HEK293 (cell line): ENCODE data around the gene NFATC3.

Experiments
- BCL11A ChIP-seq: fragments of 450-650 bp; formaldehyde crosslinking; IDR thresholded peaks from 2 replicates; pipeline ENCODE4 v1.5.1; 2016; ENCODE audit warnings: low read depth, missing biosample characterization, missing genetic modification characterization
- GLI2 ChIP-seq: fragments of 450-650 bp; formaldehyde crosslinking; IDR thresholded peaks from 2 replicates; pipeline ENCODE4; 2017; ENCODE audit warnings: missing biosample characterization, missing genetic modification characterization, low read depth, borderline replicate concordance
- GLIS2 ChIP-seq: fragments of 450-650 bp; formaldehyde crosslinking; IDR thresholded peaks from 2 replicates; pipeline ENCODE4 v1.5.1; 2016; ENCODE audit warnings: missing biosample characterization, missing genetic modification characterization
- HOXA7 ChIP-seq: sonication (generic); formaldehyde crosslinking; IDR thresholded peaks from 2 replicates; pipeline ENCODE4 v1.8.1; 2022; ENCODE audit warnings: missing genetic modification reagents, borderline replicate concordance
- IKZF3 ChIP-seq: fragments of 450-650 bp; IDR thresholded peaks from 2 replicates; pipeline ENCODE4 v1.5.0; 2018; ENCODE audit warnings: missing biosample characterization, mild to moderate bottlenecking, missing genetic modification characterization, moderate library complexity
- REPIN1 ChIP-seq: fragments of 450-650 bp; formaldehyde crosslinking; IDR thresholded peaks from 2 replicates; pipeline ENCODE4 v1.5.1; 2017; ENCODE audit warnings: missing biosample characterization, missing genetic modification characterization, low read depth
- SP2 ChIP-seq: fragments of 450-650 bp; formaldehyde crosslinking; IDR thresholded peaks from 2 replicates; pipeline ENCODE4 v1.5.1; 2016; ENCODE audit warnings: missing biosample characterization, missing genetic modification characterization
- TRIM28 ChIP-seq: IDR thresholded peaks from 2 replicates; pipeline ENCODE4 v1.6.1; 2011; ENCODE audit warnings: low read length, control low read depth, borderline replicate concordance
- ZBTB7A ChIP-seq: fragments of 450-650 bp; formaldehyde crosslinking; IDR thresholded peaks from 2 replicates; pipeline ENCODE4 v1.5.1; 2016; ENCODE audit warnings: low read depth, missing biosample characterization, missing genetic modification characterization
- ZFP3 ChIP-seq: fragments of 450-650 bp; formaldehyde crosslinking; IDR thresholded peaks from 2 replicates; pipeline ENCODE4 v1.5.1; 2016; ENCODE audit warnings: low read depth, missing biosample characterization, missing genetic modification characterization
- ZNF10 ChIP-seq: fragments of 450-650 bp; formaldehyde crosslinking; IDR thresholded peaks from 2 replicates; pipeline ENCODE4 v1.5.1; 2017; ENCODE audit warnings: missing biosample characterization, missing genetic modification characterization
- ZNF121 ChIP-seq: fragments of 450-650 bp; formaldehyde crosslinking; IDR thresholded peaks from 2 replicates; pipeline ENCODE4 v1.5.1; 2016; ENCODE audit warnings: missing biosample characterization, missing genetic modification characterization
- ZNF175 ChIP-seq: fragments of 450-650 bp; formaldehyde crosslinking; IDR thresholded peaks from 2 replicates; pipeline ENCODE4 v1.5.1; 2016; ENCODE audit warnings: missing biosample characterization, missing genetic modification characterization
- ZNF202 ChIP-seq: fragments of 450-650 bp; formaldehyde crosslinking; IDR thresholded peaks from 2 replicates; pipeline ENCODE4 v1.5.1; 2016; ENCODE audit warnings: missing biosample characterization, missing genetic modification characterization, borderline replicate concordance
- ZNF23 ChIP-seq: fragments of 450-650 bp; formaldehyde crosslinking; IDR thresholded peaks from 2 replicates; pipeline ENCODE4 v1.5.1; 2016; ENCODE audit warnings: missing biosample characterization, missing genetic modification characterization, borderline replicate concordance
- ZNF248 ChIP-seq: fragments of 450-650 bp; formaldehyde crosslinking; IDR thresholded peaks from 2 replicates; pipeline ENCODE4 v1.5.1; 2017; ENCODE audit warnings: missing biosample characterization, missing genetic modification characterization
- ZNF366 ChIP-seq: fragments of 450-650 bp; formaldehyde crosslinking; conservative IDR thresholded peaks from 2 replicates; pipeline ENCODE4 v1.5.1; 2016; ENCODE audit warnings: missing biosample characterization, missing genetic modification characterization
- ZNF473 ChIP-seq: fragments of 450-650 bp; formaldehyde crosslinking; IDR thresholded peaks from 2 replicates; pipeline ENCODE4 v1.5.1; 2017; ENCODE audit warnings: missing biosample characterization, missing genetic modification characterization
- ZNF529 ChIP-seq: fragments of 450-650 bp; formaldehyde crosslinking; IDR thresholded peaks from 2 replicates; pipeline ENCODE4 v1.5.1; 2017; ENCODE audit warnings: missing genetic modification characterization, missing biosample characterization; ENCODE audit not compliant: insufficient replicate concordance
- ZNF530 ChIP-seq: fragments of 450-650 bp; formaldehyde crosslinking; IDR thresholded peaks from 2 replicates; pipeline ENCODE4 v1.5.1; 2016; ENCODE audit warnings: low read depth, missing biosample characterization, missing genetic modification characterization
- ZNF544 ChIP-seq: fragments of 450-650 bp; formaldehyde crosslinking; IDR thresholded peaks from 2 replicates; pipeline ENCODE4 v1.5.0; 2017; ENCODE audit warnings: missing biosample characterization, missing genetic modification characterization
- ZNF560 ChIP-seq: fragments of 450-650 bp; formaldehyde crosslinking; IDR thresholded peaks from 2 replicates; pipeline ENCODE4 v1.5.1; 2017; ENCODE audit warnings: missing biosample characterization, missing genetic modification characterization, borderline replicate concordance
- ZNF596 ChIP-seq: fragments of 450-650 bp; IDR thresholded peaks from 2 replicates; pipeline ENCODE4 v1.5.0; 2018; ENCODE audit warnings: missing biosample characterization, mild to moderate bottlenecking, missing genetic modification characterization, moderate library complexity
- ZNF654 ChIP-seq: fragments of 450-650 bp; formaldehyde crosslinking; IDR thresholded peaks from 2 replicates; pipeline ENCODE4 v1.5.1; 2016; ENCODE audit warnings: low read depth, missing biosample characterization, missing genetic modification characterization
- ZNF670 ChIP-seq: fragments of 450-650 bp; formaldehyde crosslinking; IDR thresholded peaks from 2 replicates; pipeline ENCODE4 v1.5.1; 2016; ENCODE audit warnings: missing biosample characterization, missing genetic modification characterization, low read depth
- TF ChIP-seq, protein P1 (sequence below): fragments of 450-650 bp; formaldehyde crosslinking; IDR thresholded peaks from 2 replicates; pipeline ENCODE4 v1.5.1; 2016; ENCODE audit warnings: missing biosample characterization, missing genetic modification characterization
- TF ChIP-seq, protein P2 (sequence below): fragments of 450-650 bp; IDR thresholded peaks from 2 replicates; pipeline ENCODE4 v1.5.1; 2018; ENCODE audit warnings: missing biosample characterization, missing genetic modification characterization
- TF ChIP-seq, protein P3 (sequence below): fragments of 450-650 bp; formaldehyde crosslinking; IDR thresholded peaks from 2 replicates; pipeline ENCODE4 v1.5.1; 2016; ENCODE audit warnings: missing biosample characterization, missing genetic modification characterization
- TF ChIP-seq, protein P4 (sequence below): fragments of 450-650 bp; formaldehyde crosslinking; IDR thresholded peaks from 2 replicates; pipeline ENCODE4 v1.5.1; 2017; ENCODE audit warnings: missing biosample characterization, missing genetic modification characterization
- TF ChIP-seq, protein P5 (sequence below): fragments of 450-650 bp; formaldehyde crosslinking; IDR thresholded peaks from 2 replicates; pipeline ENCODE4 v1.5.1; 2017; ENCODE audit warnings: missing biosample characterization, mild to moderate bottlenecking, missing genetic modification characterization, moderate library complexity

The NFATC3 gene

DNA sequence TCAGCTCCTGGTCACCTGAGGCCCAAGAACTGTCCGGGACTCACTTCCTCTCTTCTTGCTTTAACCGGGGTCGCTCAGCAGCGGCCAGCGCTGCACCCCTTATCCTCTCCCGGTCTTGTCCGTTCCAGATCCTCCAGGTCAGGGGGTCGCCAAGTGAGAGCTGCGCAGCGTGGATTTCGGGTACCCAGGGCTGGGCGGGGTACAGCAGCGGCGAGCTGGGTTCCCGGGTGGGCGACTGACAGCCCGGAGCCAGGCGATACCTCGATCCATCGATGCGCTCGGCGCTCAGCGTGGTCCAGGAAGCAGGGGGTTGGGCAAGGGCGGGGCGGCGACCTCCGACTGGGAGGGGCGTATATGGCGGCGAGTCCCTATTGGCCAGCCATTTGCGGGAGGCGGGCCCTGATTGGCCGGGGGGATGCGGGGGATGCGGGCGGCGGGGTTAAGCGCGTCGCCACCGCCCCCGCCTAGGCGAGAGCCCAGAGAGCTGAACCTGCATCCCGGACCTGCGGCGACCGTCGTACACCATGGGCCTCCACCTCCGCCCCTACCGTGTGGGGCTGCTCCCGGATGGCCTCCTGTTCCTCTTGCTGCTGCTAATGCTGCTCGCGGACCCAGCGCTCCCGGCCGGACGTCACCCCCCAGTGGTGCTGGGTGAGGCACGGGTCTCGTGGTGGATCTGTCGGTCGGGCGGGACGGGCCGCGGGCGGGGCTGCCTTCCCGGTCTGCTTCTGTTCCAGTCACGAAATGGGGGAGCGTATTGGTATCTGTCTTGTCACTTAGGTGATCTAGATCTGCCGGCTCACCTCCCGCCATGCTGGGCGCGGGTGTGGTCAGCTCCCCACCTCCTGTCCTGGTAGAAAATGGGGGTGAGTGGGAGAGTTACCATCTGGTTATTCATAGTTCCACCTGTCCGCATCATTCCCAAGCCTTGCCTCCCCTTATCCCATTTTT is 160.0 kb downstream of the NFATC3 start, which contains the start of gene PLA2G15 (continued):
- no peak for TF ChIP-seq ZNF366 (tag by site-specific recombination)
- no peak for TF ChIP-seq ZNF23 (tag by site-specific recombination)
- no peak for TF ChIP-seq TRIM28
- TF ChIP-seq, protein P1, sequence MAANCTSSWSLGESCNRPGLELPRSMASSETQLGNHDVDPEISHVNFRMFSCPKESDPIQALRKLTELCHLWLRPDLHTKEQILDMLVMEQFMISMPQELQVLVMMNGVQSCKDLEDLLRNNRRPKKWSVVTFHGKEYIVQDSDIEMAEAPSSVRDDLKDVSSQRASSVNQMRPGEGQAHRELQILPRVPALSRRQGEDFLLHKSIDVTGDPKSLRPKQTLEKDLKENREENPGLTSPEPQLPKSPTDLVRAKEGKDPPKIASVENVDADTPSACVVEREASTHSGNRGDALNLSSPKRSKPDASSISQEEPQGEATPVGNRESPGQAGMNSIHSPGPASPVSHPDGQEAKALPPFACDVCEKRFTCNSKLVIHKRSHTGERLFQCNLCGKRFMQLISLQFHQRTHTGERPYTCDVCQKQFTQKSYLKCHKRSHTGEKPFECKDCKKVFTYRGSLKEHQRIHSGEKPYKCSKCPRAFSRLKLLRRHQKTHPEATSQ (tag by site-specific recombination), result no peak
- no peak for TF ChIP-seq HOXA7 (CRISPR knock-in tag)
- no peak for TF ChIP-seq ZNF175 (tag by site-specific recombination)
- no peak for TF ChIP-seq ZNF529 (tag by site-specific recombination)
- peak; percentile 91 for TF ChIP-seq GLIS2
- TF ChIP-seq, protein P2, sequence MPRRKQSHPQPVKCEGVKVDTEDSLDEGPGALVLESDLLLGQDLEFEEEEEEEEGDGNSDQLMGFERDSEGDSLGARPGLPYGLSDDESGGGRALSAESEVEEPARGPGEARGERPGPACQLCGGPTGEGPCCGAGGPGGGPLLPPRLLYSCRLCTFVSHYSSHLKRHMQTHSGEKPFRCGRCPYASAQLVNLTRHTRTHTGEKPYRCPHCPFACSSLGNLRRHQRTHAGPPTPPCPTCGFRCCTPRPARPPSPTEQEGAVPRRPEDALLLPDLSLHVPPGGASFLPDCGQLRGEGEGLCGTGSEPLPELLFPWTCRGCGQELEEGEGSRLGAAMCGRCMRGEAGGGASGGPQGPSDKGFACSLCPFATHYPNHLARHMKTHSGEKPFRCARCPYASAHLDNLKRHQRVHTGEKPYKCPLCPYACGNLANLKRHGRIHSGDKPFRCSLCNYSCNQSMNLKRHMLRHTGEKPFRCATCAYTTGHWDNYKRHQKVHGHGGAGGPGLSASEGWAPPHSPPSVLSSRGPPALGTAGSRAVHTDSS (tag by site-specific recombination), result no peak
- TF ChIP-seq GLI2 (tag by site-specific recombination), result no peak
- no peak for TF ChIP-seq ZNF654 (tag by site-specific recombination)
- TF ChIP-seq ZNF596 (tag by site-specific recombination), result no peak
- TF ChIP-seq, protein P3, sequence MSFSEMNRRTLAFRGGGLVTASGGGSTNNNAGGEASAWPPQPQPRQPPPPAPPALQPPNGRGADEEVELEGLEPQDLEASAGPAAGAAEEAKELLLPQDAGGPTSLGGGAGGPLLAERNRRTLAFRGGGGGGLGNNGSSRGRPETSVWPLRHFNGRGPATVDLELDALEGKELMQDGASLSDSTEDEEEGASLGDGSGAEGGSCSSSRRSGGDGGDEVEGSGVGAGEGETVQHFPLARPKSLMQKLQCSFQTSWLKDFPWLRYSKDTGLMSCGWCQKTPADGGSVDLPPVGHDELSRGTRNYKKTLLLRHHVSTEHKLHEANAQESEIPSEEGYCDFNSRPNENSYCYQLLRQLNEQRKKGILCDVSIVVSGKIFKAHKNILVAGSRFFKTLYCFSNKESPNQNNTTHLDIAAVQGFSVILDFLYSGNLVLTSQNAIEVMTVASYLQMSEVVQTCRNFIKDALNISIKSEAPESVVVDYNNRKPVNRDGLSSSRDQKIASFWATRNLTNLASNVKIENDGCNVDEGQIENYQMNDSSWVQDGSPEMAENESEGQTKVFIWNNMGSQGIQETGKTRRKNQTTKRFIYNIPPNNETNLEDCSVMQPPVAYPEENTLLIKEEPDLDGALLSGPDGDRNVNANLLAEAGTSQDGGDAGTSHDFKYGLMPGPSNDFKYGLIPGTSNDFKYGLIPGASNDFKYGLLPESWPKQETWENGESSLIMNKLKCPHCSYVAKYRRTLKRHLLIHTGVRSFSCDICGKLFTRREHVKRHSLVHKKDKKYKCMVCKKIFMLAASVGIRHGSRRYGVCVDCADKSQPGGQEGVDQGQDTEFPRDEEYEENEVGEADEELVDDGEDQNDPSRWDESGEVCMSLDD (tag by site-specific recombination), result peak; percentile 56
- TF ChIP-seq REPIN1 (tag by site-specific recombination), result 0 out of 2 replicates have a peak, but pooled peaks have one; percentile 8
- TF ChIP-seq ZNF544 (tag by site-specific recombination), result no peak
- no peak for TF ChIP-seq ZNF10 (tag by site-specific recombination)
- peak; percentile 99 for TF ChIP-seq SP2 (tag by site-specific recombination)
- TF ChIP-seq ZFP3 (tag by site-specific recombination), result no peak
- TF ChIP-seq, protein P4, sequence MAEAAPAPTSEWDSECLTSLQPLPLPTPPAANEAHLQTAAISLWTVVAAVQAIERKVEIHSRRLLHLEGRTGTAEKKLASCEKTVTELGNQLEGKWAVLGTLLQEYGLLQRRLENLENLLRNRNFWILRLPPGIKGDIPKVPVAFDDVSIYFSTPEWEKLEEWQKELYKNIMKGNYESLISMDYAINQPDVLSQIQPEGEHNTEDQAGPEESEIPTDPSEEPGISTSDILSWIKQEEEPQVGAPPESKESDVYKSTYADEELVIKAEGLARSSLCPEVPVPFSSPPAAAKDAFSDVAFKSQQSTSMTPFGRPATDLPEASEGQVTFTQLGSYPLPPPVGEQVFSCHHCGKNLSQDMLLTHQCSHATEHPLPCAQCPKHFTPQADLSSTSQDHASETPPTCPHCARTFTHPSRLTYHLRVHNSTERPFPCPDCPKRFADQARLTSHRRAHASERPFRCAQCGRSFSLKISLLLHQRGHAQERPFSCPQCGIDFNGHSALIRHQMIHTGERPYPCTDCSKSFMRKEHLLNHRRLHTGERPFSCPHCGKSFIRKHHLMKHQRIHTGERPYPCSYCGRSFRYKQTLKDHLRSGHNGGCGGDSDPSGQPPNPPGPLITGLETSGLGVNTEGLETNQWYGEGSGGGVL, result no peak
- TF ChIP-seq ZNF202 (tag by site-specific recombination), result no peak
- TF ChIP-seq ZNF248 (tag by site-specific recombination), result no peak
- no peak for TF ChIP-seq ZNF670 (tag by site-specific recombination)
- no peak for TF ChIP-seq ZNF473 (tag by site-specific recombination)
- TF ChIP-seq ZBTB7A (tag by site-specific recombination), result peak; percentile 98
- TF ChIP-seq IKZF3 (tag by site-specific recombination), result no peak
- no peak for TF ChIP-seq BCL11A (tag by site-specific recombination)
- TF ChIP-seq ZNF560 (tag by site-specific recombination), result no peak
- TF ChIP-seq ZNF530 (tag by site-specific recombination), result no peak
- TF ChIP-seq, protein P5, sequence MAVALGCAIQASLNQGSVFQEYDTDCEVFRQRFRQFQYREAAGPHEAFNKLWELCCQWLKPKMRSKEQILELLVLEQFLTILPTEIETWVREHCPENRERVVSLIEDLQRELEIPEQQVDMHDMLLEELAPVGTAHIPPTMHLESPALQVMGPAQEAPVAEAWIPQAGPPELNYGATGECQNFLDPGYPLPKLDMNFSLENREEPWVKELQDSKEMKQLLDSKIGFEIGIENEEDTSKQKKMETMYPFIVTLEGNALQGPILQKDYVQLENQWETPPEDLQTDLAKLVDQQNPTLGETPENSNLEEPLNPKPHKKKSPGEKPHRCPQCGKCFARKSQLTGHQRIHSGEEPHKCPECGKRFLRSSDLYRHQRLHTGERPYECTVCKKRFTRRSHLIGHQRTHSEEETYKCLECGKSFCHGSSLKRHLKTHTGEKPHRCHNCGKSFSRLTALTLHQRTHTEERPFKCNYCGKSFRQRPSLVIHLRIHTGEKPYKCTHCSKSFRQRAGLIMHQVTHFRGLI (tag by site-specific recombination), result peak; percentile 54; the same call in 1 of the 2 replicates
- TF ChIP-seq ZNF121, result no peak
